Neuronal stem cell (in vitro differentiated cells): ENCODE results near the gene SUGCT.

Experiments used
- DNase-seq: peaks from one replicate; pipeline ENCODE4 v3.0.0-alpha.2; 2013; ENCODE audit warnings: low spot score
- H2AFZ ChIP-seq: one replicate; pipeline ENCODE4 v1.6.1; 2013; ENCODE audit warnings: mild to moderate bottlenecking, low read length, inconsistent platforms
- H2AK5ac ChIP-seq: 2 replicates; pipeline ENCODE4 v1.6.1; 2013; ENCODE audit warnings: low read depth, mild to moderate bottlenecking, inconsistent platforms, low read length, moderate library complexity, mixed read lengths
- H2BK120ac ChIP-seq: 2 replicates; pipeline ENCODE4 v1.6.1; 2013; ENCODE audit warnings: low read depth, mild to moderate bottlenecking, inconsistent platforms, low read length, moderate library complexity, mixed read lengths
- H2BK12ac ChIP-seq: one replicate; pipeline ENCODE4 v1.6.1; 2013; ENCODE audit warnings: low read length, inconsistent platforms
- H2BK15ac ChIP-seq: 2 replicates; pipeline ENCODE4 v1.6.1; 2013; ENCODE audit warnings: mild to moderate bottlenecking, low read length, inconsistent platforms, mixed read lengths
- H2BK5ac ChIP-seq: one replicate; pipeline ENCODE4 v1.6.1; 2013; ENCODE audit warnings: inconsistent platforms, mild to moderate bottlenecking, low read length, moderate library complexity
- H3K14ac ChIP-seq: one replicate; pipeline ENCODE4 v1.6.1; 2013; ENCODE audit warnings: low read length, inconsistent platforms
- H3K18ac ChIP-seq: 2 replicates; pipeline ENCODE4 v1.6.1; 2013; ENCODE audit warnings: low read length, inconsistent platforms
- H3K23ac ChIP-seq: 2 replicates; pipeline ENCODE4 v1.6.1; 2013; ENCODE audit warnings: low read depth, mild to moderate bottlenecking, mixed read lengths, low read length, inconsistent platforms; ENCODE audit not compliant: poor library complexity
- H3K27ac ChIP-seq: replicated peaks from 3 replicates; pipeline ENCODE4 v1.5.1; 2013; ENCODE audit warnings: low read length, inconsistent platforms
- H3K27me3 ChIP-seq, 3 experiments: 2 replicates each; pipeline ENCODE4 v1.6.1; 2013; ENCODE audit warnings: low read length in 3 of 3, mild to moderate bottlenecking in 2 of 3, inconsistent platforms in 1 of 3, low read depth in 1 of 3, mixed read lengths in 1 of 3, moderate library complexity in 1 of 3; ENCODE audit not compliant: control insufficient read depth in 3 of 3, insufficient read depth in 3 of 3
- H3K36me3 ChIP-seq, 2 donors: replicated peaks in 1 of 2; 2 replicates each; pipeline ENCODE4 v1.6.1; 2013; ENCODE audit warnings: low read length in 2 of 2; ENCODE audit not compliant: control insufficient read depth in 2 of 2, insufficient read depth in 2 of 2
- H3K4ac ChIP-seq: 2 replicates; pipeline ENCODE4 v1.6.1; 2013; ENCODE audit warnings: inconsistent platforms, mild to moderate bottlenecking, low read length, moderate library complexity
- H3K4me1 ChIP-seq, 2 donors: 1 replicate in 1 of 2; 2 replicates in 1 of 2; pipeline ENCODE4 v1.6.1; 2013; ENCODE audit warnings: low read length in 2 of 2, low read depth in 1 of 2; ENCODE audit not compliant: control insufficient read depth in 2 of 2, insufficient read depth in 1 of 2
- H3K4me2 ChIP-seq: one replicate; pipeline ENCODE4 v1.6.1; 2013; ENCODE audit warnings: mild to moderate bottlenecking, low read length, inconsistent platforms; ENCODE audit not compliant: insufficient read depth, poor library complexity, severe bottlenecking
- H3K4me3 ChIP-seq, 2 donors: 2 replicates each; pipeline ENCODE4 v1.5.1; 2013; ENCODE audit warnings: low read length in 2 of 2, mild to moderate bottlenecking in 2 of 2, inconsistent platforms in 1 of 2, moderate library complexity in 1 of 2
- H3K79me1 ChIP-seq: one replicate; pipeline ENCODE4 v1.6.1; 2013; ENCODE audit warnings: low read depth, mild to moderate bottlenecking, inconsistent platforms, low read length, moderate library complexity
- H3K9ac ChIP-seq: one replicate; pipeline ENCODE4 v1.6.1; 2013; ENCODE audit warnings: mild to moderate bottlenecking, low read depth, low read length, inconsistent platforms; ENCODE audit not compliant: poor library complexity
- H3K9me3 ChIP-seq, 2 donors: replicated peaks in 1 of 2; 2 replicates each; pipeline versions ENCODE3 to v1.6.1; 2013; ENCODE audit warnings: low read length in 2 of 2, mild to moderate bottlenecking in 2 of 2, inconsistent platforms in 1 of 2, low read depth in 1 of 2, mixed read lengths in 1 of 2, moderate library complexity in 1 of 2; ENCODE audit not compliant: control insufficient read depth in 2 of 2, insufficient read depth in 1 of 2
- H4K8ac ChIP-seq: one replicate; pipeline ENCODE4 v1.6.1; 2013; ENCODE audit warnings: low read depth, mild to moderate bottlenecking, inconsistent platforms, low read length, moderate library complexity
- H4K91ac ChIP-seq: one replicate; pipeline ENCODE4 v1.6.1; 2013; ENCODE audit warnings: low read length, low read depth, mild to moderate bottlenecking, inconsistent platforms; ENCODE audit not compliant: poor library complexity
- WGBS, 2 donors: extraction: QIAGEN DNeasy Blood & Tissue Kit; methylation state at CpG; one replicate each; pipeline ENCODE4 v1.1.7; 2013; ENCODE audit warnings: missing lambda C conversion rate in 2 of 2, mixed read lengths in 1 of 2; ENCODE audit not compliant: insufficient read length in 2 of 2, insufficient replicate concordance in 1 of 2; ENCODE audit errors: extremely low coverage in 2 of 2; 5-methylcytosine and 5-hydroxymethylcytosine counted together

The SUGCT gene

GRCh38 chr7:40455485-40455884 lies 320.7 kb downstream of the SUGCT start:
- Histone ChIP-seq H3K4me1 (no peaks in the 10 kb centered on the region), H2BK120ac (no peak overlapping the region), H2AK5ac (no peak overlapping the region), H3K9me3 (no peaks in the 10 kb centered on the region), H3K9ac (no peak overlapping the region), H2AFZ (no peak overlapping the region), H3K23ac (no peak overlapping the region), H2BK5ac (no peak overlapping the region), H3K36me3 (no peaks in the 10 kb centered on the region), H3K18ac (no peak overlapping the region), H3K4ac (no peak overlapping the region), H3K27me3 (no peaks in the 10 kb centered on the region), H3K14ac (no peak overlapping the region), H2BK12ac (no peak overlapping the region), H3K79me1 (no peaks in the 10 kb centered on the region), H2BK15ac (no peak overlapping the region), H3K4me3 (no peak overlapping the region), H4K91ac (no peak overlapping the region), H3K27ac (no peak overlapping the region), H3K4me2 (no peak overlapping the region), H4K8ac (no peak overlapping the region)
- DNase-seq: no peak

- Histone ChIP-seq H3K9me3 (no peaks in the 10 kb centered on the region), H3K23ac (no peak overlapping the region), H3K27me3 (no peaks in the 10 kb centered on the region), H2BK5ac (no peak overlapping the region), H3K4me3 (no peak overlapping the region), H2AK5ac (no peak overlapping the region), H3K27ac (no peak overlapping the region), H4K91ac (no peak overlapping the region), H3K9ac (no peak overlapping the region), H3K36me3 (no peaks in the 10 kb centered on the region), H3K4me1 (no peaks in the 10 kb centered on the region), H2BK120ac (no peak overlapping the region), H3K4ac (no peak overlapping the region), H4K8ac (no peak overlapping the region), H2BK15ac (no peak overlapping the region), H2BK12ac (no peak overlapping the region), H3K18ac (no peak overlapping the region), H2AFZ (no peak overlapping the region), H3K14ac (no peak overlapping the region), H3K79me1 (no peaks in the 10 kb centered on the region), H3K4me2 (no peak overlapping the region)
- no CpG with 5 or more reads among the region's 5 CpGs for WGBS, 2 donors
- no peak for DNase-seq
Observed at GRCh38 chr7:40457776-40458480, 323.1 kb downstream of the SUGCT start.

- H3K79me1 ChIP-seq: no peaks in the 10 kb centered on the region
Observed at GRCh38 chr7:40463446-40463845, 328.6 kb downstream of the SUGCT start.

GRCh38 chr7:40468891-40469864 lies 334.4 kb downstream of the SUGCT start:
- Histone ChIP-seq H3K36me3 (no peaks in the 10 kb centered on the region), H2AFZ (no peak overlapping the region), H3K27ac (no peak overlapping the region), H3K27me3 (no peaks in the 10 kb centered on the region), H3K9ac (no peak overlapping the region), H4K91ac (no peak overlapping the region), H3K23ac (no peak overlapping the region), H2BK5ac (no peak overlapping the region), H3K4me1 (no peaks in the 10 kb centered on the region), H2BK12ac (no peak overlapping the region), H2BK15ac (no peak overlapping the region), H2BK120ac (no peak overlapping the region), H3K79me1 (no peaks in the 10 kb centered on the region), H3K18ac (no peak overlapping the region), H3K4me2 (no peak overlapping the region), H2AK5ac (no peak overlapping the region), H3K4ac (no peak overlapping the region), H3K14ac (no peak overlapping the region), H3K4me3 (no peak overlapping the region), H4K8ac (no peak overlapping the region), H3K9me3 (no peaks in the 10 kb centered on the region)
- DNase-seq: no peak
- 100% methylated on average over 1 of the region's 4 CpGs; no CpG with 5 or more reads in 1 of the 2 donors for WGBS, 2 donors

More at GRCh38 chr7:40463446-40463845, 328.6 kb downstream of the SUGCT start:
- no peak overlapping the region for H3K4ac ChIP-seq
- H3K14ac ChIP-seq: no peak overlapping the region
- H3K4me1 ChIP-seq: no peaks in the 10 kb centered on the region
- H3K23ac ChIP-seq: no peak overlapping the region
- no peak overlapping the region for H2BK12ac ChIP-seq
- H2BK5ac ChIP-seq: no peak overlapping the region
- H3K27ac ChIP-seq: no peak overlapping the region
- H3K4me3 ChIP-seq: no peak overlapping the region
- H3K9me3 ChIP-seq: no peaks in the 10 kb centered on the region
- H3K36me3 ChIP-seq: no peaks in the 10 kb centered on the region
- H2BK15ac ChIP-seq: no peak overlapping the region
- no peak overlapping the region for H4K91ac ChIP-seq
- no peaks in the 10 kb centered on the region for H3K27me3 ChIP-seq
- no peak overlapping the region for H2AK5ac ChIP-seq
- no CpG with 5 or more reads among the region's 4 CpGs for WGBS, 2 donors
- H3K4me2 ChIP-seq: no peak overlapping the region
- H3K18ac ChIP-seq: no peak overlapping the region
- no peak overlapping the region for H3K9ac ChIP-seq
- DNase-seq: no peak
- H2BK120ac ChIP-seq: no peak overlapping the region
- no peak overlapping the region for H2AFZ ChIP-seq
- H4K8ac ChIP-seq: no peak overlapping the region
